Astrocyte (in vitro differentiated cells and primary cell): ENCODE results near the gene CTSG. TPM values are rescaled to one million over a fixed set of nuclear protein-coding genes. Genes with fewer than 3 reads are reported as not detected.

Source experiments
- DNase-seq: peaks from one replicate; pipeline ENCODE4 v3.0.0-alpha.2; 2010; ENCODE audit warnings: low read depth
- FAIRE-seq: peaks from 2 replicates; lab custom pipeline; 2011; peaks lifted over from hg19 to GRCh38; lab: Jason Lieb, UNC
- H2AFZ ChIP-seq: 2 replicates; pipeline ENCODE4 v1.6.0; 2012; ENCODE audit warnings: low read depth, low read length, inconsistent platforms
- H3K27ac ChIP-seq: 2 replicates; pipeline ENCODE4 v1.5.1; 2011; ENCODE audit warnings: low read depth, low read length, inconsistent platforms
- H3K27me3 ChIP-seq: 2 replicates; pipeline ENCODE4 v1.6.0; 2011; ENCODE audit warnings: low read length, inconsistent platforms; ENCODE audit not compliant: insufficient read depth
- H3K36me3 ChIP-seq: 2 replicates; pipeline ENCODE4 v1.5.1; 2011; ENCODE audit warnings: low read length, inconsistent platforms; ENCODE audit not compliant: insufficient read depth
- H3K4me1 ChIP-seq: 2 replicates; pipeline ENCODE4 v1.5.1; 2011; ENCODE audit warnings: low read length, inconsistent platforms; ENCODE audit not compliant: insufficient read depth
- H3K4me2 ChIP-seq: 2 replicates; pipeline ENCODE4 v1.6.0; 2012; ENCODE audit warnings: low read length, inconsistent platforms
- H3K4me3 ChIP-seq: 2 replicates; pipeline ENCODE4 v1.5.1; 2011; ENCODE audit warnings: low read depth, mild to moderate bottlenecking, low read length, inconsistent platforms; ENCODE audit not compliant: insufficient read depth
- H3K79me2 ChIP-seq: 2 replicates; pipeline ENCODE4 v1.6.0; 2012; ENCODE audit warnings: mild to moderate bottlenecking, low read length, inconsistent platforms; ENCODE audit not compliant: insufficient read depth
- H3K9ac ChIP-seq: 2 replicates; pipeline ENCODE4 v1.6.0; 2012; ENCODE audit warnings: mild to moderate bottlenecking, low read length, inconsistent platforms
- H3K9me3 ChIP-seq: 2 replicates; pipeline ENCODE4 v1.5.1; 2012; ENCODE audit warnings: low read depth, mild to moderate bottlenecking, low read length, inconsistent platforms; ENCODE audit not compliant: insufficient read depth
- H4K20me1 ChIP-seq: 2 replicates; pipeline ENCODE4 v1.6.0; 2012; ENCODE audit warnings: low read length, inconsistent platforms; ENCODE audit not compliant: insufficient read depth
- H3K27ac Mint-ChIP-seq: one replicate; pipeline ENCODE4 v1.8.0; 2021; ENCODE audit warnings: mild to moderate bottlenecking, mixed read lengths; ENCODE audit not compliant: unreplicated experiment
- H3K27me3 Mint-ChIP-seq: one replicate; pipeline ENCODE4 v1.8.0; 2021; ENCODE audit warnings: low read depth, mixed read lengths; ENCODE audit not compliant: unreplicated experiment
- H3K36me3 Mint-ChIP-seq: one replicate; pipeline ENCODE4 v1.8.0; 2021; ENCODE audit warnings: low read depth, mixed read lengths; ENCODE audit not compliant: unreplicated experiment
- H3K4me1 Mint-ChIP-seq: one replicate; pipeline ENCODE4 v1.8.0; 2021; ENCODE audit warnings: low read depth, mixed read lengths; ENCODE audit not compliant: unreplicated experiment
- H3K4me3 Mint-ChIP-seq: one replicate; pipeline ENCODE4 v1.8.0; 2021; ENCODE audit warnings: mild to moderate bottlenecking, moderate library complexity, mixed read lengths; ENCODE audit not compliant: unreplicated experiment
- H3K9me3 Mint-ChIP-seq: one replicate; pipeline ENCODE4 v1.8.0; 2021; ENCODE audit warnings: mild to moderate bottlenecking, mixed read lengths; ENCODE audit not compliant: unreplicated experiment
- EZH2 ChIP-seq: IDR thresholded peaks from 2 replicates; pipeline ENCODE4 v1.6.1; 2012; ENCODE audit warnings: mild to moderate bottlenecking, low read length, inconsistent platforms; ENCODE audit not compliant: insufficient read depth
- total RNA-seq: library from RNA; stranded (reverse); gene quantifications from 2 replicates; pipeline ENCODE4 v1.2.1, GENCODE V29; 2021
- TF ChIP-seq, protein P1 (sequence below): IDR thresholded peaks from 2 replicates; pipeline ENCODE4 v1.5.1; 2011; ENCODE audit warnings: low read depth, mild to moderate bottlenecking, inconsistent platforms, low read length, moderate library complexity; ENCODE audit not compliant: insufficient read depth

The CTSG gene
- total RNA-seq, 1 donor from 2014 or later, result not detected

GRCh38 chr14:24578558-24578957 is 2.5 kb upstream of the CTSG start:
- H3K9ac ChIP-seq, result no peak overlapping the region
- H3K4me3 Mint-ChIP-seq, result no peak overlapping the region
- H3K27ac ChIP-seq, result no peak overlapping the region
- H3K27ac Mint-ChIP-seq, result no peak overlapping the region
- H2AFZ ChIP-seq, result no peak overlapping the region
- no peaks in the 10 kb centered on the region for H3K4me1 Mint-ChIP-seq
- H3K4me2 ChIP-seq, result no peak overlapping the region
- H3K9me3 ChIP-seq, result no peaks in the 10 kb centered on the region
- no peak for TF ChIP-seq EZH2
- TF ChIP-seq, protein P1, sequence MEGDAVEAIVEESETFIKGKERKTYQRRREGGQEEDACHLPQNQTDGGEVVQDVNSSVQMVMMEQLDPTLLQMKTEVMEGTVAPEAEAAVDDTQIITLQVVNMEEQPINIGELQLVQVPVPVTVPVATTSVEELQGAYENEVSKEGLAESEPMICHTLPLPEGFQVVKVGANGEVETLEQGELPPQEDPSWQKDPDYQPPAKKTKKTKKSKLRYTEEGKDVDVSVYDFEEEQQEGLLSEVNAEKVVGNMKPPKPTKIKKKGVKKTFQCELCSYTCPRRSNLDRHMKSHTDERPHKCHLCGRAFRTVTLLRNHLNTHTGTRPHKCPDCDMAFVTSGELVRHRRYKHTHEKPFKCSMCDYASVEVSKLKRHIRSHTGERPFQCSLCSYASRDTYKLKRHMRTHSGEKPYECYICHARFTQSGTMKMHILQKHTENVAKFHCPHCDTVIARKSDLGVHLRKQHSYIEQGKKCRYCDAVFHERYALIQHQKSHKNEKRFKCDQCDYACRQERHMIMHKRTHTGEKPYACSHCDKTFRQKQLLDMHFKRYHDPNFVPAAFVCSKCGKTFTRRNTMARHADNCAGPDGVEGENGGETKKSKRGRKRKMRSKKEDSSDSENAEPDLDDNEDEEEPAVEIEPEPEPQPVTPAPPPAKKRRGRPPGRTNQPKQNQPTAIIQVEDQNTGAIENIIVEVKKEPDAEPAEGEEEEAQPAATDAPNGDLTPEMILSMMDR, result no peak
- no peaks in the 10 kb centered on the region for H3K79me2 ChIP-seq
- H3K4me1 ChIP-seq, result no peaks in the 10 kb centered on the region
- no peaks in the 10 kb centered on the region for H4K20me1 ChIP-seq
- no peak overlapping the region for H3K4me3 ChIP-seq
- H3K27me3 ChIP-seq, result no peaks in the 10 kb centered on the region
- no peaks in the 10 kb centered on the region for H3K36me3 Mint-ChIP-seq
- DNase-seq, result no peak
- no peaks in the 10 kb centered on the region for H3K36me3 ChIP-seq
- H3K27me3 Mint-ChIP-seq, result peaks cover 3% of the 10 kb centered on the region
- no peak for FAIRE-seq
- H3K9me3 Mint-ChIP-seq, result no peaks in the 10 kb centered on the region

DNA sequence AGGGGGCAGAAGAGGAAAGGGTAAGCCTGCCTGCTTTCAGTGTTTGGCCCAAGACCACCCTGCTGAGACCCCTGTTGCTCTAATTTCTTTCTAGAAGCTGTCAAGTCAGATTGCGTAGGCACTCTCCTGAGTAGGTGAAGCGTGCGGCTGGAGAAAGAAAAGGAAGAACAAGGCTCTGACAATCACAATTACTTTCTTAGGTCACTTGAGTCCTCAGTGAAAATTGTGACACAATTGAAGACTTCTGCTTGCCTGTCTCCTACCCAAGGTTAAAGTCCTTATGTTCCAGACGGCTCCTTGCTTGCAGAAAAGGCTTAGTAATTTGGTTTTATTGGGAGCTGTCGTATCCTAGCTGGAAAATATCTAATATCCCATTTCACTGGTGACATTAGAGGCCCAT is 721 bp upstream of the CTSG start:
- H3K36me3 Mint-ChIP-seq, result no peaks in the 10 kb centered on the region
- no peak for FAIRE-seq
- peaks cover 3% of the 10 kb centered on the region for H3K27me3 Mint-ChIP-seq

DNA sequence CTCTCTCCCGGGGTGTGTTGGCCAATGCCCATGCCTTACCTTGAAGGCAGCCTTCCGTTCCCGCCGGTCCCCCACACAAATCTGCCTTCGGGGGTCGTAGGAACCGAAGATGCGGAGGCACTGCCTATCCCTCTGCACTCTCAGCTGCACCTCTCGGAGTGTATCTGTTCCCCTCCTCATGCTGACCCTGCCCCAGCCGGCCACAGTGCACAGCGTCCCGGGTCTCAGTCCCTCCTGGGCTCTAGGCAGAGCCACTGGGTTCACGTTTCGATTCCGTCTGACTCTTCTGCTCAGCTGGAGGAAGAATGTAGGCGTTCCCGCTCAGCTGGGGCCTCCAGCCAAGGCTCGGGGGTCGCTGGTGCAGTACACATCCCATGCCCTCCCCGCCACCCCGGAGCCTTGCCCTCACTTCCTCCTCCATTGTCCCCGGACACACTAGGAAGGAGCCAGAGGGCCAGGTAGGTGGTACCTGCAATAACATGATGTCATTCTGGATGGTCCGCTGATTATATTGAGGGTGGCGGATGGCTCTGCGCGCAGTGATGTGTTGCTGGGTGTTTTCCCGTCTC is 1.8 kb downstream of the CTSG start:
- no peaks in the 10 kb centered on the region for H3K4me1 ChIP-seq

More for the DNA sequence above, 721 bp upstream of the CTSG start:
- Histone ChIP-seq H3K9ac (no peak overlapping the region), H3K27me3 (no peaks in the 10 kb centered on the region), H2AFZ (no peak overlapping the region), H3K79me2 (no peaks in the 10 kb centered on the region), H3K4me2 (no peak overlapping the region), H3K4me1 (no peaks in the 10 kb centered on the region), H3K9me3 (no peaks in the 10 kb centered on the region), H3K27ac (no peak overlapping the region), H4K20me1 (no peaks in the 10 kb centered on the region), H3K36me3 (no peaks in the 10 kb centered on the region), H3K4me3 (no peak overlapping the region)
- Mint-ChIP-seq H3K4me1 (no peaks in the 10 kb centered on the region), H3K9me3 (no peaks in the 10 kb centered on the region), H3K4me3 (no peak overlapping the region), H3K27ac (no peak overlapping the region)
- DNase-seq, result no peak
- TF ChIP-seq, protein P1, result no peak
- TF ChIP-seq EZH2, result no peak

More for the DNA sequence above, 1.8 kb downstream of the CTSG start:
- Mint-ChIP-seq H3K4me3 (no peak overlapping the region), H3K36me3 (no peaks in the 10 kb centered on the region), H3K27me3 (peaks cover 10% of the 10 kb centered on the region), H3K4me1 (no peaks in the 10 kb centered on the region), H3K27ac (no peak overlapping the region), H3K9me3 (peaks cover 2% of the 10 kb centered on the region)
- no peaks in the 10 kb centered on the region for H3K36me3 ChIP-seq
- no peaks in the 10 kb centered on the region for H3K9me3 ChIP-seq
- DNase-seq (no peak), FAIRE-seq (no peak)
- no peaks in the 10 kb centered on the region for H3K27me3 ChIP-seq
- no peaks in the 10 kb centered on the region for H4K20me1 ChIP-seq
- H3K4me2 ChIP-seq, result no peak overlapping the region
- no peaks in the 10 kb centered on the region for H3K79me2 ChIP-seq
- no peak overlapping the region for H3K4me3 ChIP-seq
- H2AFZ ChIP-seq, result no peak overlapping the region
- TF ChIP-seq, protein P1, result no peak
- TF ChIP-seq EZH2, result no peak
- no peak overlapping the region for H3K9ac ChIP-seq
- no peak overlapping the region for H3K27ac ChIP-seq
